A549 (cell line): ENCODE measurements around the gene TNRC6A. TPM values are rescaled to one million over a fixed set of nuclear protein-coding genes. Genes with fewer than 3 reads are reported as not detected.

Source experiments
- ATAC-seq, 2 experiments: fragments of 200-7000 bp in 1 of 2; fragments of >200 bp in 1 of 2; cut with Nextera tagmentation in 1 of 2; cut with Tn5 transposase in 1 of 2; 3 replicates each; pipeline versions ENCODE4 v1.8.0 to v1.9.1; 2018 to 2020; ENCODE audit warnings: mild to moderate bottlenecking in 1 of 2, moderate library complexity in 1 of 2
- CTCF ChIA-PET: fragments of 300-600 bp; sonication (Branson Sonifier 250); formaldehyde crosslinking; extraction: SDS; loops from one replicate; lab custom pipeline; 2021; ENCODE audit warnings: antibody characterized with exemption, inconsistent platforms; lab: Yijun Ruan, JAX
- POLR2A ChIA-PET: fragments of 350-600 bp; formaldehyde crosslinking; extraction: SDS; loops from one replicate; lab custom pipeline; 2021; ENCODE audit warnings: antibody characterized with exemption, inconsistent platforms; lab: Yijun Ruan, JAX
- DNase-seq, 2 experiments: peaks; one replicate each; pipeline versions ENCODE4 v3.0.0 to v3.0.0-alpha.2; 2011 to 2016; ENCODE audit warnings: low read depth in 1 of 2, low spot score in 1 of 2
- FAIRE-seq: peaks from 2 replicates; lab custom pipeline; 2011; peaks lifted over from hg19 to GRCh38; lab: Jason Lieb, UNC
- H3K27ac ChIP-seq, 2 experiments: fragments of >200 bp; sonication (Bioruptor Twin); formaldehyde crosslinking; 3 replicates each; pipeline ENCODE4 v1.5.1; 2016 to 2017
- H3K4me1 ChIP-seq: fragments of >200 bp; sonication (Bioruptor Twin); formaldehyde crosslinking; 3 replicates; pipeline ENCODE4 v1.6.1; 2016
- H3K4me2 ChIP-seq: fragments of >200 bp; sonication (Bioruptor Twin); formaldehyde crosslinking; 3 replicates; pipeline ENCODE4 v1.6.1; 2016
- H3K4me3 ChIP-seq: fragments of >200 bp; sonication (Bioruptor Twin); formaldehyde crosslinking; 3 replicates; pipeline ENCODE4 v1.5.1; 2016
- H3K9me3 ChIP-seq: fragments of >200 bp; sonication (Bioruptor Twin); formaldehyde crosslinking; 3 replicates; pipeline ENCODE4 v1.6.1; 2016
- CBX2 ChIP-seq: fragments of 200-600 bp; sonication (generic); IDR thresholded peaks from 2 replicates; pipeline ENCODE4 v1.6.1; 2016; ENCODE audit warnings: low read depth, mild to moderate bottlenecking, borderline replicate concordance
- CEBPB ChIP-seq, 2 experiments: fragments of >200 bp in 1 of 2; sonication (Bioruptor Twin) in 1 of 2; formaldehyde crosslinking in 1 of 2; IDR thresholded peaks; 2 replicates each; pipeline ENCODE4 v1.6.1; 2012 to 2016
- CHD4 ChIP-seq: fragments of 200-600 bp; sonication (generic); IDR thresholded peaks from 2 replicates; pipeline ENCODE4 v1.6.1; 2016; ENCODE audit warnings: antibody characterized with exemption, mild to moderate bottlenecking, borderline replicate concordance
- CTCF ChIP-seq: fragments of >200 bp; sonication (Bioruptor Twin); formaldehyde crosslinking; IDR thresholded peaks from 3 replicates; pipeline ENCODE4 v1.5.1; 2016
- ELK1 ChIP-seq: fragments of 150-350 bp; IDR thresholded peaks from 2 replicates; pipeline ENCODE4 v1.6.1; 2014; ENCODE audit warnings: low read depth, mild to moderate bottlenecking, low read length
- EP300 ChIP-seq, 2 experiments: fragments of >200 bp; sonication (Bioruptor Twin); formaldehyde crosslinking; IDR thresholded peaks; 2 replicates in 1 of 2; 3 replicates in 1 of 2; pipeline ENCODE4 v1.6.1; 2016 to 2017
- FOSL2 ChIP-seq, 2 experiments: fragments of 450-650 bp in 1 of 2; fragments of >200 bp in 1 of 2; sonication (Bioruptor Twin) in 1 of 2; formaldehyde crosslinking; IDR thresholded peaks; 2 replicates each; pipeline versions ENCODE4 v1.5.0 to v1.6.1; 2016 to 2020; ENCODE audit warnings: mild to moderate bottlenecking in 1 of 2, moderate library complexity in 1 of 2
- GATA3 ChIP-seq: IDR thresholded peaks from 2 replicates; pipeline ENCODE4 v1.6.1; 2012; ENCODE audit warnings: borderline replicate concordance
- HES2 ChIP-seq: fragments of >200 bp; sonication (Bioruptor Twin); formaldehyde crosslinking; IDR thresholded peaks from 2 replicates; pipeline ENCODE4 v1.6.1; 2016
- HOXB13 ChIP-seq: fragments of 250-450 bp; sonication (Bioruptor Pico); IDR thresholded peaks from 2 replicates; pipeline ENCODE4 v1.5.0; 2020; ENCODE audit warnings: low read depth, mild to moderate bottlenecking, moderate library complexity
- JUN ChIP-seq, 2 experiments: fragments of >200 bp; sonication (Bioruptor Twin); formaldehyde crosslinking; IDR thresholded peaks; 2 replicates in 1 of 2; 3 replicates in 1 of 2; pipeline ENCODE4 v1.6.1; 2016 to 2017
- JUNB ChIP-seq: fragments of >200 bp; sonication (Bioruptor Twin); formaldehyde crosslinking; IDR thresholded peaks from 2 replicates; pipeline ENCODE4 v1.6.1; 2016
- MAX ChIP-seq: IDR thresholded peaks from 2 replicates; pipeline ENCODE4 v1.6.1; 2012
- NFE2L2 ChIP-seq: fragments of 150-350 bp; conservative IDR thresholded peaks from 2 replicates; pipeline ENCODE4 v1.6.1; 2014; ENCODE audit warnings: low read length
- RAD21 ChIP-seq, 2 experiments: fragments of >200 bp in 1 of 2; sonication (Bioruptor Twin) in 1 of 2; formaldehyde crosslinking in 1 of 2; IDR thresholded peaks in 1 of 2; conservative IDR thresholded peaks in 1 of 2; 2 replicates in 1 of 2; 3 replicates in 1 of 2; pipeline ENCODE4 v1.6.1; 2012 to 2018; ENCODE audit warnings: inconsistent platforms in 1 of 2
- RARB ChIP-seq: fragments of 250-450 bp; sonication (Bioruptor Pico); IDR thresholded peaks from 2 replicates; pipeline ENCODE4 v1.8.0; 2021; ENCODE audit warnings: mild to moderate bottlenecking, moderate library complexity
- SREBF2 ChIP-seq: fragments of 450-650 bp; IDR thresholded peaks from 2 replicates; pipeline ENCODE4 v1.6.1; 2014; ENCODE audit warnings: mild to moderate bottlenecking, moderate library complexity
- TFCP2L1 ChIP-seq: fragments of 250-450 bp; sonication (Bioruptor Pico); IDR thresholded peaks from 2 replicates; pipeline ENCODE4 v1.5.0; 2021; ENCODE audit warnings: mild to moderate bottlenecking
- TP53 ChIP-seq: fragments of 250-450 bp; sonication (Bioruptor Pico); IDR thresholded peaks from 2 replicates; pipeline ENCODE4 v1.5.0; 2021; ENCODE audit warnings: mild to moderate bottlenecking, moderate library complexity
- USF2 ChIP-seq: fragments of 450-650 bp; IDR thresholded peaks from 2 replicates; pipeline ENCODE4 v1.6.1; 2014; ENCODE audit warnings: antibody characterized with exemption
- ZFP36 ChIP-seq: fragments of 450-650 bp; IDR thresholded peaks from 2 replicates; pipeline ENCODE4 v1.6.1; 2014; ENCODE audit warnings: borderline replicate concordance; ENCODE audit not compliant: partially characterized antibody
- ZNF302 ChIP-seq: fragments of 250-450 bp; sonication (Bioruptor Pico); IDR thresholded peaks from 2 replicates; pipeline ENCODE4 v1.9.0; 2021; ENCODE audit warnings: inconsistent platforms, mild to moderate bottlenecking, moderate library complexity
- ZSCAN20 ChIP-seq: fragments of 250-450 bp; sonication (Bioruptor Pico); IDR thresholded peaks from 2 replicates; pipeline ENCODE4 v1.8.0; 2022; ENCODE audit warnings: mild to moderate bottlenecking, moderate library complexity
- WGBS: methylation state at CpG from one replicate; pipeline ENCODE4 v1.1.6; 2017; ENCODE audit errors: missing lambda C conversion rate; 5-methylcytosine and 5-hydroxymethylcytosine counted together
- polyA plus RNA-seq, 4 experiments: library from polyadenylated mRNA; depleted of rRNA in 3 of 4; stranded (reverse); fragments of >200 nt; fragmentation: RNase III in 1 of 4; extraction: RNeasy Plus Mini Kit Qiagen cat#74134 plus additional on column Dnase treatment in 1 of 4; gene quantifications; 2 replicates in 3 of 4; 3 replicates in 1 of 4; pipeline ENCODE4 v1.2.3, GENCODE V29; 2011 to 2017
- TF ChIP-seq, protein P1 (sequence below): IDR thresholded peaks from 2 replicates; pipeline ENCODE4 v1.6.1; 2012; ENCODE audit warnings: low read depth, borderline replicate concordance
- TF ChIP-seq, protein P2 (sequence below): fragments of 250-450 bp; sonication (Bioruptor Pico); IDR thresholded peaks from 2 replicates; pipeline ENCODE4 v1.5.0; 2020; ENCODE audit warnings: low read depth, mild to moderate bottlenecking, moderate library complexity

TNRC6A gene
- polyA plus RNA-seq, 2 of the 4 experiments (the other 2 are of a cell fraction): 26.7 to 51.6 TPM

DNA sequence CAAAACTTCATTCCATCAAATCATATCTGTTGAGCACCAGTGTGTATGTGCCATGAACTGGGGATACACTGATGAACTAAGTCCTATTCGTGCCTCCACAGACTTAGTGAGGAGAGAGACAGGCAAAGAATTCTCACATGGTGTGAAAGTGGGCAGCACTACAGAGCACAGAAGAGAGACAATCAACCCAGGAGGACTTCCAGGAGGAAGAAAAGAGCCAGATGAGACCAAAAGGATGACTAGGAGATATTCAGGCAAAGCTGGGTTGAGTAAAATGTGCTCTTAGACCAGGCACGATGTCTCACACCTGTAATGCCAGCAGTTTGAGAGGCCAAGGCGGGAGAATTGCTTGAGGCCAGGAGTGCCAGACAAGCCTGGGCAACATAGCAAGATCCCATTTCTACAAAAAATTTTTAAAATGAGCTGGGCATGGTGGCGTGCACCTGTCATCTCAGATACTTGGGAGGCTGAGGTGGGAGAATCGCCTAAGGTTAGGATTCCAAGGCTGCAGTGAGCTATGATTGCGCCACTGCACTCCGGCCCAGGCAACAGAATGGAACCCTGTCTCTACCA is 30.2 kb upstream of the TNRC6A start:
- H3K4me2 ChIP-seq: no peak overlapping the region
- no peaks in the 10 kb centered on the region for H3K9me3 ChIP-seq
- FAIRE-seq: no peak
- WGBS: 93% methylated on average over 7 of the region's 7 CpGs
- peak overlapping the region; percentile 87 to 92; a peak in 5 of 6 replicates for H3K27ac ChIP-seq
- H3K4me1 ChIP-seq: peaks cover 24% of the 10 kb centered on the region
- no peak for ATAC-seq
- DNase-seq: no peak
- no peak overlapping the region for H3K4me3 ChIP-seq
- ChIA-PET CTCF (interaction anchor here (0.6 to 2.1 kb wide), 4 partner anchors 10 to 135 kb away, joined by 3 to 16 read pairs (median 4); no protein-coding TSS in a partner anchor), POLR2A (no interaction called here)
- peak; percentile 31; the same call in 1 of the 2 replicates for TF ChIP-seq CHD4
- no peak for TF ChIP-seq CBX2
- TF ChIP-seq RARB (CRISPR knock-in tag): no peak
- TF ChIP-seq ZFP36: peak; percentile 87
- TF ChIP-seq NFE2L2: no peak
- no peak for TF ChIP-seq ZSCAN20
- TF ChIP-seq USF2: no peak

GRCh38 chr16:24700549-24701392 is 28.7 kb upstream of the TNRC6A start:
- 26% methylated on average over 11 of the region's 11 CpGs for WGBS
- Histone ChIP-seq H3K4me2 (peak overlapping the region; percentile 70), H3K9me3 (no peaks in the 10 kb centered on the region), H3K4me1 (peaks cover 26% of the 10 kb centered on the region), H3K4me3 (0 out of 3 replicates have a peak overlapping the region, but pooled peaks have one; percentile 11), H3K27ac (peak overlapping the region; percentile 87 to 92)
- ChIA-PET POLR2A (interaction anchor here (0.7 kb wide), 3 partner anchors 17 to 116 kb away, joined by 3 to 5 read pairs (median 4); no protein-coding TSS in a partner anchor), CTCF (interaction anchor here (0.6 to 1.3 kb wide), 5 partner anchors 11 to 252 kb away, joined by 3 to 4 read pairs (median 3); no protein-coding TSS in a partner anchor)
- peak; percentile 89 to 94 for DNase-seq
- peak; percentile 98 to 100 for ATAC-seq
- TF ChIP-seq MAX: peak; percentile 93
- TF ChIP-seq TP53: 0 out of 2 replicates have a peak, but pooled peaks have one; percentile 37
- TF ChIP-seq, protein P1, sequence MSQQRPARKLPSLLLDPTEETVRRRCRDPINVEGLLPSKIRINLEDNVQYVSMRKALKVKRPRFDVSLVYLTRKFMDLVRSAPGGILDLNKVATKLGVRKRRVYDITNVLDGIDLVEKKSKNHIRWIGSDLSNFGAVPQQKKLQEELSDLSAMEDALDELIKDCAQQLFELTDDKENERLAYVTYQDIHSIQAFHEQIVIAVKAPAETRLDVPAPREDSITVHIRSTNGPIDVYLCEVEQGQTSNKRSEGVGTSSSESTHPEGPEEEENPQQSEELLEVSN: peak; percentile 74; the same call in 1 of the 2 replicates
- TF ChIP-seq, protein P2, sequence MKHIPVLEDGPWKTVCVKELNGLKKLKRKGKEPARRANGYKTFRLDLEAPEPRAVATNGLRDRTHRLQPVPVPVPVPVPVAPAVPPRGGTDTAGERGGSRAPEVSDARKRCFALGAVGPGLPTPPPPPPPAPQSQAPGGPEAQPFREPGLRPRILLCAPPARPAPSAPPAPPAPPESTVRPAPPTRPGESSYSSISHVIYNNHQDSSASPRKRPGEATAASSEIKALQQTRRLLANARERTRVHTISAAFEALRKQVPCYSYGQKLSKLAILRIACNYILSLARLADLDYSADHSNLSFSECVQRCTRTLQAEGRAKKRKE: peak; percentile 68
- TF ChIP-seq JUN (IDR thresholded peaks at IDR 0.05): peak; percentile 75 to 86; a peak in 4 of 5 replicates
- peak; percentile 95 for TF ChIP-seq ZNF302 (CRISPR knock-in tag)
- TF ChIP-seq CEBPB (IDR thresholded peaks at IDR 0.05): peak in 1 of 2 experiments; percentile 65; a peak in 2 of 4 replicates
- peak; percentile 32; the same call in 2 of the 3 replicates for TF ChIP-seq CTCF
- peak; percentile 97 for TF ChIP-seq FOSL2 (IDR thresholded peaks at IDR 0.05)
- peak; percentile 97 for TF ChIP-seq FOSL2 (CRISPR knock-in tag; IDR thresholded peaks at IDR 0.05)
- TF ChIP-seq EP300 (IDR thresholded peaks at IDR 0.05): peak; percentile 43 to 71; a peak in 2 of 5 replicates
- TF ChIP-seq HES2: no peak
- TF ChIP-seq TFCP2L1 (CRISPR knock-in tag): peak; percentile 55; the same call in 1 of the 2 replicates
- peak; percentile 94 for TF ChIP-seq JUNB
- peak; percentile 94; the same call in 1 of the 2 replicates for TF ChIP-seq HOXB13 (CRISPR knock-in tag)
- TF ChIP-seq ZSCAN20: no peak
- TF ChIP-seq RAD21 (conservative IDR thresholded peaks at IDR 0.05 in 1 of 2, IDR thresholded peaks at IDR 0.05 in 1 of 2): peak; percentile 54 to 60
- no peak for TF ChIP-seq SREBF2
- TF ChIP-seq ELK1: no peak
- peak; percentile 88 for TF ChIP-seq GATA3
- FAIRE-seq: peak; percentile 70
